Measurements from ENCODE around the gene GCG.

- TF ChIP-seq CTCF (IDR thresholded peaks at IDR 0.05) = no peak
- no peak for TF ChIP-seq POLR2A (IDR thresholded peaks at IDR 0.05)
These were observed 25.3 kb upstream of the GCG start for GRCh38 chr2:162177301-162177700.
